MM.1S (cell line): ENCODE results near the gene SLC25A29.

ENCODE experiments used
- DNase-seq: peaks from one replicate; pipeline ENCODE4 v3.0.0-alpha.2; 2015
- H2AFZ ChIP-seq: fragments of 300-600 bp; sonication (generic); 2 replicates; pipeline ENCODE4 v1.6.0; 2016; ENCODE audit warnings: antibody characterized with exemption, low read length
- H3F3A ChIP-seq: fragments of 300-600 bp; sonication (generic); 2 replicates; pipeline ENCODE4 v1.6.1; 2016; ENCODE audit warnings: mild to moderate bottlenecking, antibody characterized with exemption, low read length, moderate library complexity, mixed read lengths; ENCODE audit not compliant: insufficient read depth
- H3K27ac ChIP-seq: fragments of 300-600 bp; sonication (generic); 2 replicates; pipeline ENCODE4 v1.5.1; 2016; ENCODE audit warnings: mild to moderate bottlenecking, low read length
- H3K27me3 ChIP-seq: fragments of 300-600 bp; sonication (generic); replicated peaks from 2 replicates; pipeline ENCODE4 v1.6.0; 2016; ENCODE audit warnings: low read length; ENCODE audit not compliant: insufficient read depth
- H3K36me3 ChIP-seq: fragments of 300-600 bp; sonication (generic); replicated peaks from 2 replicates; pipeline ENCODE4 v1.6.1; 2016; ENCODE audit warnings: mild to moderate bottlenecking, low read length, mixed read lengths; ENCODE audit not compliant: insufficient read depth
- H3K4me1 ChIP-seq: fragments of 300-600 bp; sonication (generic); 2 replicates; pipeline ENCODE4 v1.6.1; 2016; ENCODE audit warnings: low read length, mixed read lengths
- H3K4me2 ChIP-seq: fragments of 300-600 bp; sonication (generic); 2 replicates; pipeline ENCODE4 v1.6.0; 2016; ENCODE audit warnings: low read depth, low read length
- H3K4me3 ChIP-seq: fragments of 300-600 bp; sonication (generic); 2 replicates; pipeline ENCODE4 v1.5.1; 2016; ENCODE audit warnings: low read length, mixed read lengths
- H3K79me2 ChIP-seq: fragments of 300-600 bp; sonication (generic); 2 replicates; pipeline ENCODE4 v1.6.1; 2016; ENCODE audit warnings: mixed run types, low read length, mixed read lengths
- H3K9ac ChIP-seq: fragments of 300-600 bp; sonication (generic); 2 replicates; pipeline ENCODE4 v1.6.1; 2016; ENCODE audit warnings: low read length, mixed read lengths
- H3K9me2 ChIP-seq: fragments of 300-600 bp; sonication (generic); replicated peaks from 2 replicates; pipeline ENCODE4 v1.6.1; 2016; ENCODE audit warnings: mild to moderate bottlenecking, low read length, mixed read lengths; ENCODE audit not compliant: insufficient read depth
- H3K9me3 ChIP-seq: fragments of 300-600 bp; sonication (generic); replicated peaks from 2 replicates; pipeline ENCODE4 v1.6.1; 2016; ENCODE audit warnings: mild to moderate bottlenecking, low read length, mixed read lengths; ENCODE audit not compliant: insufficient read depth
- H4K20me1 ChIP-seq: fragments of 300-600 bp; sonication (generic); 2 replicates; pipeline ENCODE4 v1.6.1; 2016; ENCODE audit warnings: mild to moderate bottlenecking, low read length, moderate library complexity, mixed read lengths; ENCODE audit not compliant: insufficient read depth
- EZH2 ChIP-seq: fragments of 300-600 bp; sonication (generic); optimal IDR thresholded peaks from 2 replicates; pipeline ENCODE3; 2017; ENCODE audit warnings: low read depth, mild to moderate bottlenecking, antibody characterized with exemption, low read length, mixed read lengths
- EZH2phosphoT487 ChIP-seq: fragments of 300-600 bp; sonication (generic); IDR thresholded peaks from 2 replicates; pipeline ENCODE4 v1.6.1; 2018; ENCODE audit warnings: antibody characterized with exemption, low read length
- TF ChIP-seq, protein P1 (sequence below): fragments of 300-600 bp; sonication (generic); IDR thresholded peaks from 2 replicates; pipeline ENCODE4 v1.5.1; 2016; ENCODE audit warnings: antibody characterized with exemption, low read length, mixed read lengths

SLC25A29 gene

GRCh38 chr14:100279563-100279962, 26.7 kb downstream of the SLC25A29 start:
- Histone ChIP-seq H3K27me3 (no peaks in the 10 kb centered on the region), H3K4me3 (no peak overlapping the region), H2AFZ (no peak overlapping the region), H4K20me1 (peaks cover 8% of the 10 kb centered on the region), H3K4me1 (peaks cover 12% of the 10 kb centered on the region; the same call in 1 of the 2 replicates), H3K9ac (no peak overlapping the region), H3K9me3 (no peaks in the 10 kb centered on the region), H3K79me2 (peaks cover 61% of the 10 kb centered on the region), H3F3A (no peaks in the 10 kb centered on the region), H3K4me2 (no peak overlapping the region), H3K27ac (no peak overlapping the region), H3K36me3 (no peaks in the 10 kb centered on the region), H3K9me2 (no peaks in the 10 kb centered on the region)
- TF ChIP-seq, protein P1, sequence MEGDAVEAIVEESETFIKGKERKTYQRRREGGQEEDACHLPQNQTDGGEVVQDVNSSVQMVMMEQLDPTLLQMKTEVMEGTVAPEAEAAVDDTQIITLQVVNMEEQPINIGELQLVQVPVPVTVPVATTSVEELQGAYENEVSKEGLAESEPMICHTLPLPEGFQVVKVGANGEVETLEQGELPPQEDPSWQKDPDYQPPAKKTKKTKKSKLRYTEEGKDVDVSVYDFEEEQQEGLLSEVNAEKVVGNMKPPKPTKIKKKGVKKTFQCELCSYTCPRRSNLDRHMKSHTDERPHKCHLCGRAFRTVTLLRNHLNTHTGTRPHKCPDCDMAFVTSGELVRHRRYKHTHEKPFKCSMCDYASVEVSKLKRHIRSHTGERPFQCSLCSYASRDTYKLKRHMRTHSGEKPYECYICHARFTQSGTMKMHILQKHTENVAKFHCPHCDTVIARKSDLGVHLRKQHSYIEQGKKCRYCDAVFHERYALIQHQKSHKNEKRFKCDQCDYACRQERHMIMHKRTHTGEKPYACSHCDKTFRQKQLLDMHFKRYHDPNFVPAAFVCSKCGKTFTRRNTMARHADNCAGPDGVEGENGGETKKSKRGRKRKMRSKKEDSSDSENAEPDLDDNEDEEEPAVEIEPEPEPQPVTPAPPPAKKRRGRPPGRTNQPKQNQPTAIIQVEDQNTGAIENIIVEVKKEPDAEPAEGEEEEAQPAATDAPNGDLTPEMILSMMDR: no peak
- TF ChIP-seq EZH2phosphoT487 (no peak), EZH2 (no peak)
- no peak for DNase-seq

DNA sequence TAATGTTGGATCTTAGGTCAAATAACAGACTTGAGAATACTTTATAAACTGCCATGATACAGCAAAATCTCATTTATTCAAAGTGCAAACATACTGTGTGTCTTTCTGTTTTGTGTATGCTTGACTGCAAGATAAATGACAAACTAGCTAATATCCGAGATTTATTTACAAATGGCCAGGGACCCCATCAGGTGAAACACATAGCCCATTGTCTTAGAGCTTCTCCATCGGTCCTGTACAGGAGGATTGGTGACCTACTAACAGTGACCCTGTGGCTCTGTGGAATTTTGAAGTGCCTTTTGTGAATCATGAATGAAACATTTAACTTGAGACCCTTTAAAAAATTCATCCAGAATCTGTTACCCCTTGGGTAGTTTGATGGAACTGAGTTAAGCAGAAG, 27.1 kb downstream of the SLC25A29 start:
- Histone ChIP-seq H2AFZ (no peak overlapping the region), H3K9me3 (no peaks in the 10 kb centered on the region), H3K27ac (no peak overlapping the region), H3K27me3 (no peaks in the 10 kb centered on the region), H4K20me1 (peaks cover 12% of the 10 kb centered on the region), H3K4me1 (peaks cover 12% of the 10 kb centered on the region; the same call in 1 of the 2 replicates), H3K4me2 (no peak overlapping the region; the same call in 1 of the 2 replicates), H3K9ac (no peak overlapping the region), H3K79me2 (peaks cover 65% of the 10 kb centered on the region), H3K4me3 (no peak overlapping the region), H3F3A (no peaks in the 10 kb centered on the region), H3K9me2 (no peaks in the 10 kb centered on the region), H3K36me3 (no peaks in the 10 kb centered on the region)
- no peak for DNase-seq
- TF ChIP-seq EZH2: no peak
- TF ChIP-seq, protein P1: no peak
- TF ChIP-seq EZH2phosphoT487: no peak

DNA sequence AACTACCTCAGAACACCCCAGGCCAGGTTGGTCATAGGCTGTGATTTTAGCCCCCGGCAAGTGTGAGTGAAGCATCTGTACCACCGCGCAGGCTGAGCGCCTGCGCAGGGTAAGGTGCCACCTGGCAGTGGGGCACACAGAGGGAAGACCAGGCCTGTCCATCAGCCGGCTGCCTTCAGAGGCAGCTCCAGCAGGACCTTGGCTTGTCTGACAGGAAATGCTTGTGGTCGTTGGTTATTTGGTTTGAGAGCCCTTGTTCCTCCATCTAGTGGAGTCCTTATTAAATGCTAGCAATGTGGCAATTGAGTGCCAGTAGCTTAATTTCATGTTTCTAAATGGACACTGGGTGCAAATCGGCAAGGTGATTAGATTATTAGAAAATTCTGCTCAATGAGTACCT, 27.5 kb downstream of the SLC25A29 start:
- H3K36me3 ChIP-seq: no peaks in the 10 kb centered on the region
- no peak overlapping the region for H2AFZ ChIP-seq
- no peak overlapping the region for H3K9ac ChIP-seq
- TF ChIP-seq EZH2: no peak
- TF ChIP-seq, protein P1: peak; percentile 25; the same call in 1 of the 2 replicates
- no peak for TF ChIP-seq EZH2phosphoT487
- peak overlapping the region; percentile 13; the same call in 1 of the 2 replicates for H3K4me2 ChIP-seq
- H3K9me3 ChIP-seq: no peaks in the 10 kb centered on the region
- no peak overlapping the region for H3K27ac ChIP-seq
- H3K9me2 ChIP-seq: no peaks in the 10 kb centered on the region
- DNase-seq: peak; percentile 64
- H3K4me3 ChIP-seq: no peak overlapping the region
- peaks cover 12% of the 10 kb centered on the region; the same call in 1 of the 2 replicates for H3K4me1 ChIP-seq
- H3F3A ChIP-seq: no peaks in the 10 kb centered on the region
- H3K79me2 ChIP-seq: peaks cover 70% of the 10 kb centered on the region
- H3K27me3 ChIP-seq: no peaks in the 10 kb centered on the region
- peaks cover 14% of the 10 kb centered on the region for H4K20me1 ChIP-seq
